ENCODE measurements around the gene HIRA. TPM values are rescaled to one million over a fixed set of nuclear protein-coding genes. Genes with fewer than 3 reads are reported as not detected.

HIRA gene
- polyA plus RNA-seq, 2 of the 4 experiments (the other 2 are of a cell fraction): 12.3 to 16.6 TPM

GRCh38 chr22:19410941-19411689, 20.4 kb downstream of the HIRA start:
- ATAC-seq: no peak
- Histone ChIP-seq H3K9me3 (no peaks in the 10 kb centered on the region), H3K4me1 (no peaks in the 10 kb centered on the region), H3K4me2 (no peak overlapping the region), H3K4me3 (no peak overlapping the region), H3K27ac (no peak overlapping the region)
- DNase-seq (ENCODE audit: low read depth in 1 of 2, low spot score in 1 of 2): no peak
- ChIA-PET CTCF (interaction anchor here (1.0 to 1.7 kb wide), 3 partner anchors 9 to 232 kb away, joined by 3 to 4 read pairs (median 4); no protein-coding TSS in a partner anchor), POLR2A (no interaction called here)
- TF ChIP-seq CHD4 (IDR thresholded peaks at IDR 0.05; ENCODE audit: borderline replicate concordance): no peak
- no peak for TF ChIP-seq BHLHE40 (IDR thresholded peaks at IDR 0.05; ENCODE audit: low read depth, low read length)
- TF ChIP-seq, protein P1, sequence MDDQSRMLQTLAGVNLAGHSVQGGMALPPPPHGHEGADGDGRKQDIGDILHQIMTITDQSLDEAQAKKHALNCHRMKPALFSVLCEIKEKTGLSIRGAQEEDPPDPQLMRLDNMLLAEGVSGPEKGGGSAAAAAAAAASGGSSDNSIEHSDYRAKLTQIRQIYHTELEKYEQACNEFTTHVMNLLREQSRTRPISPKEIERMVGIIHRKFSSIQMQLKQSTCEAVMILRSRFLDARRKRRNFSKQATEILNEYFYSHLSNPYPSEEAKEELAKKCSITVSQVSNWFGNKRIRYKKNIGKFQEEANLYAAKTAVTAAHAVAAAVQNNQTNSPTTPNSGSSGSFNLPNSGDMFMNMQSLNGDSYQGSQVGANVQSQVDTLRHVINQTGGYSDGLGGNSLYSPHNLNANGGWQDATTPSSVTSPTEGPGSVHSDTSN (IDR thresholded peaks at IDR 0.05): no peak
- TF ChIP-seq ZSCAN20 (CRISPR knock-in tag; IDR thresholded peaks at IDR 0.05): no peak
- no peak for TF ChIP-seq ESRRA (IDR thresholded peaks at IDR 0.05; ENCODE audit: borderline replicate concordance, low read length)
- no peak for TF ChIP-seq HEYL (CRISPR knock-in tag; IDR thresholded peaks at IDR 0.05)
- TF ChIP-seq KDM5A (IDR thresholded peaks at IDR 0.05): no peak
- no peak for TF ChIP-seq NFE2L2 (conservative IDR thresholded peaks at IDR 0.05; ENCODE audit: low read length)
- TF ChIP-seq ZFP36 (IDR thresholded peaks at IDR 0.05; ENCODE audit: borderline replicate concordance, partially characterized antibody): no peak
- no peak for TF ChIP-seq KDM1A (IDR thresholded peaks at IDR 0.05; ENCODE audit: low read depth)
- TF ChIP-seq RFX5 (IDR thresholded peaks at IDR 0.05): no peak
- TF ChIP-seq, protein P2, sequence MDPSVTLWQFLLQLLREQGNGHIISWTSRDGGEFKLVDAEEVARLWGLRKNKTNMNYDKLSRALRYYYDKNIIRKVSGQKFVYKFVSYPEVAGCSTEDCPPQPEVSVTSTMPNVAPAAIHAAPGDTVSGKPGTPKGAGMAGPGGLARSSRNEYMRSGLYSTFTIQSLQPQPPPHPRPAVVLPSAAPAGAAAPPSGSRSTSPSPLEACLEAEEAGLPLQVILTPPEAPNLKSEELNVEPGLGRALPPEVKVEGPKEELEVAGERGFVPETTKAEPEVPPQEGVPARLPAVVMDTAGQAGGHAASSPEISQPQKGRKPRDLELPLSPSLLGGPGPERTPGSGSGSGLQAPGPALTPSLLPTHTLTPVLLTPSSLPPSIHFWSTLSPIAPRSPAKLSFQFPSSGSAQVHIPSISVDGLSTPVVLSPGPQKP (IDR thresholded peaks at IDR 0.05; ENCODE audit: low read depth, low read length): no peak
- TF ChIP-seq CBX2 (IDR thresholded peaks at IDR 0.05; ENCODE audit: borderline replicate concordance, low read depth): no peak
- no peak for TF ChIP-seq MAZ (IDR thresholded peaks at IDR 0.05; ENCODE audit: borderline replicate concordance, low read depth, low read length)
- no peak for TF ChIP-seq NR3C1 (IDR thresholded peaks at IDR 0.05)
- no peak for FAIRE-seq
- 94% methylated on average over 6 of the region's 6 CpGs for WGBS (ENCODE audit: missing lambda C conversion rate)

DNA sequence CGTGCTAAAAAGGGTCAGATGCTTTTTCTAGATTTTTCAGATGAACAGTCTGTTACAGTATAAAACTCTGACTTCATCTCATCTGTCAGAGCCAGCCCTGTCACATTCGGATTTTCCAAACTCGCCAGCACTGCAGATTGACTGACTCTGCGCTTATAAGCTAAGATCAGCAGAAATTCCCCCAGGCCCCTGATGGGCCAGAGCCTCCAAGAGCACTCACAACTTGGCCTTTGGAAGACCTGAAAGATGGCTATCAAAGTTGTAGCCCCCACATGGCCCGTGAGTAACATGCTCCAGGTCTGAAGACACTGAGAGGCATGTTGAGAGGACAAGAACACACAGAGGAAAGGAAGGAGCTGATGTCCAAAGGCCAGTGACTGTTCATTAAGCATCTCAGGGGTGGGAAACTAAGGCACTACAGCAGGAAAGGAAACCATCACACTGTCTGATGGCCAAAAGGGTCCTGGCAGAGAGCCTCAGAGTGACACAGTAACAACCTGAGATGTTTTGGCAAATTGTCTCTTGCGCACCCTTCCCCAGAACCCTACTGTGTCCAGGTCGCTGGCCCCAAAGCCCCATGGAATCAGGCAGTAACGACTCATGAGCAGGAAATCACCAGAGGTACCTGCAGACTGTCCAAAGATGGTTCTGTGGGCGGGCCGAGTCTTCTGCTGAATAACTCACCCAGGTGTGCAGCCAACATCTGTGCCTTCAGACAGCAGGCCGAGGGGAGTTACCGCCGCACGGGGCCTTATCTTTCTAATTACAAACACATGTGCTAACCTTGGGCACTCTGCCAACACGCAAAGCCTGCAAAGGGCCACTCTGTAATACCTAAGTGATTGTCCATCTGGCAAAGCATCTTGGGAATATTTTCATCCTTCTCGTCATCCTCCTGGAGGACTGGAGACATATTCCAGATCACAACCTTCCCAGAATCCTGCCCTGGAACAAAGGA, 23.6 kb downstream of the HIRA start:
- WGBS (ENCODE audit: missing lambda C conversion rate): 93% methylated on average over 16 of the region's 16 CpGs
- ChIA-PET POLR2A (no interaction called here), CTCF (interaction anchor here (1.3 kb wide), 1 partner anchor 222 kb away, joined by 4 read pairs; no protein-coding TSS in a partner anchor)
- Histone ChIP-seq H3K4me3 (no peak overlapping the region), H3K27ac (no peak overlapping the region), H3K4me1 (no peaks in the 10 kb centered on the region), H3K4me2 (no peak overlapping the region), H3K9me3 (no peaks in the 10 kb centered on the region)
- no peak for ATAC-seq
- DNase-seq (ENCODE audit: low read depth in 1 of 2, low spot score in 1 of 2): no peak
- FAIRE-seq: no peak
- TF ChIP-seq RFX5 (IDR thresholded peaks at IDR 0.05) (no peak), ZSCAN20 (CRISPR knock-in tag; IDR thresholded peaks at IDR 0.05) (no peak), BHLHE40 (IDR thresholded peaks at IDR 0.05; ENCODE audit: low read depth, low read length) (no peak), ATOH8 (CRISPR knock-in tag; IDR thresholded peaks at IDR 0.05; ENCODE audit: low read depth) (no peak), RNF2 (IDR thresholded peaks at IDR 0.05; ENCODE audit: borderline replicate concordance, low read depth) (no peak), JUN (IDR thresholded peaks at IDR 0.05) (no peak), KDM1A (IDR thresholded peaks at IDR 0.05; ENCODE audit: low read depth) (no peak), ZNF302 (CRISPR knock-in tag; IDR thresholded peaks at IDR 0.05) (no peak), EHMT2 (IDR thresholded peaks at IDR 0.05; ENCODE audit: low read depth) (no peak), SREBF2 (IDR thresholded peaks at IDR 0.05) (no peak), KDM5A (IDR thresholded peaks at IDR 0.05) (no peak), ZC3H11A (IDR thresholded peaks at IDR 0.05) (no peak), HOXB5 (CRISPR knock-in tag; IDR thresholded peaks at IDR 0.05) (no peak), MYC (IDR thresholded peaks at IDR 0.05; ENCODE audit: borderline replicate concordance, low read length) (no peak), RCOR1 (IDR thresholded peaks at IDR 0.05; ENCODE audit: low read depth, low read length) (no peak), HDAC2 (IDR thresholded peaks at IDR 0.05) (no peak), RAD21 (conservative IDR thresholded peaks at IDR 0.05 in 1 of 2, IDR thresholded peaks at IDR 0.05 in 1 of 2) (no peak)
- TF ChIP-seq, protein P1 (IDR thresholded peaks at IDR 0.05): no peak

Data from A549 (cell line).